Fibroblast of lung (primary cell): ENCODE results near the gene ABCC6. TPM values are rescaled to one million over a fixed set of nuclear protein-coding genes. Genes with fewer than 3 reads are reported as not detected.

Source experiments
- DNase-seq, 2 donors: peaks; one replicate each; pipeline versions ENCODE4 v3.0.0 to v3.0.0-alpha.2; 2010; ENCODE audit warnings: low read depth in 2 of 2
- H2AFZ ChIP-seq: 2 replicates; pipeline ENCODE4 v1.5.1; 2012; ENCODE audit warnings: low read length, control low read depth, inconsistent platforms
- H3K27ac ChIP-seq: 2 replicates; pipeline ENCODE4 v1.5.1; 2011; ENCODE audit warnings: low read length, control low read depth; ENCODE audit not compliant: insufficient read depth
- H3K27me3 ChIP-seq: 2 replicates; pipeline ENCODE4 v1.5.1; 2011; ENCODE audit warnings: mild to moderate bottlenecking, low read length; ENCODE audit not compliant: control insufficient read depth, insufficient read depth
- H3K36me3 ChIP-seq: 2 replicates; pipeline ENCODE4 v1.5.1; 2011; ENCODE audit warnings: low read length; ENCODE audit not compliant: control insufficient read depth, insufficient read depth
- H3K4me1 ChIP-seq: 2 replicates; pipeline ENCODE4 v1.5.1; 2011; ENCODE audit warnings: low read length; ENCODE audit not compliant: control insufficient read depth, insufficient read depth; ENCODE audit errors: extremely low read depth
- H3K4me2 ChIP-seq: 2 replicates; pipeline ENCODE4 v1.5.1; 2011; ENCODE audit warnings: low read length, control low read depth; ENCODE audit not compliant: insufficient read depth; ENCODE audit errors: extremely low read depth
- H3K4me3 ChIP-seq, 4 experiments: fragments of 200-600 bp in 1 of 4; sonication (generic) in 1 of 4; replicated peaks in 1 of 4; 2 replicates each; pipeline ENCODE4 v1.5.1; 2011 to 2016; ENCODE audit warnings: low read length in 4 of 4, low read depth in 3 of 4, mild to moderate bottlenecking in 3 of 4, control low read depth in 2 of 4, inconsistent platforms in 1 of 4, mixed read lengths in 1 of 4; ENCODE audit not compliant: insufficient read depth in 1 of 4; ENCODE audit errors: control extremely low read depth in 1 of 4
- H3K79me2 ChIP-seq: 2 replicates; pipeline ENCODE4 v1.5.1; 2012; ENCODE audit warnings: mild to moderate bottlenecking, low read length, inconsistent platforms; ENCODE audit not compliant: control insufficient read depth, insufficient read depth
- H3K9ac ChIP-seq: 2 replicates; pipeline ENCODE4 v1.5.1; 2011; ENCODE audit warnings: mild to moderate bottlenecking, low read length, control low read depth; ENCODE audit not compliant: insufficient read depth
- H3K9me3 ChIP-seq: 2 replicates; pipeline ENCODE4 v1.5.1; 2012; ENCODE audit warnings: low read depth, low read length; ENCODE audit not compliant: control insufficient read depth, insufficient read depth
- H4K20me1 ChIP-seq: 2 replicates; pipeline ENCODE4 v1.5.1; 2011; ENCODE audit warnings: low read length; ENCODE audit not compliant: control insufficient read depth, insufficient read depth; ENCODE audit errors: extremely low read depth
- CTCF ChIP-seq, 2 donors: IDR thresholded peaks in 1 of 2; conservative IDR thresholded peaks in 1 of 2; 1 replicate in 1 of 2; 2 replicates in 1 of 2; pipeline ENCODE4 v1.5.1; 2011 to 2012; ENCODE audit warnings: low read length in 2 of 2, control low read depth in 1 of 2, inconsistent platforms in 1 of 2, low read depth in 1 of 2, mild to moderate bottlenecking in 1 of 2
- EZH2 ChIP-seq: IDR thresholded peaks from 2 replicates; pipeline ENCODE4 v1.5.1; 2012; ENCODE audit warnings: low read length, control low read depth, mild to moderate bottlenecking; ENCODE audit errors: missing control alignments
- polyA plus RNA-seq, 2 donors: library from polyadenylated mRNA; depleted of rRNA in 1 of 2; stranded (reverse) in 1 of 2; unstranded in 1 of 2; fragments of >200 nt; gene quantifications; 2 replicates each; pipeline ENCODE4 v1.2.1, GENCODE V29; 2011 to 2012; ENCODE audit warnings: missing spikeins in 1 of 2
- total RNA-seq: library from RNA; depleted of rRNA; stranded (reverse); fragments of >200 nt; gene quantifications from 2 replicates; pipeline ENCODE4 v1.2.1, GENCODE V29; 2014

Gene ABCC6
- total and polyA plus RNA-seq, 2 donors (not counting 1 experiment from before 2014, with no cell fraction given) = 0.87 to 6.3 TPM

GRCh38 chr16:16124438-16124837, 98.9 kb downstream of the ABCC6 start:
- peaks cover 26% of the 10 kb centered on the region for H3K36me3 ChIP-seq
- no peak overlapping the region for H2AFZ ChIP-seq
- no peak for DNase-seq
- no peak overlapping the region for H3K27ac ChIP-seq
- TF ChIP-seq CTCF (conservative IDR thresholded peaks at IDR 0.05 in 1 of 2, IDR thresholded peaks at IDR 0.05 in 1 of 2; ENCODE audit: low read depth in 1 of 2, low read length in 2 of 2) = no peak
- TF ChIP-seq EZH2 = no peak
- H3K27me3 ChIP-seq = no peaks in the 10 kb centered on the region
- H3K9me3 ChIP-seq = no peaks in the 10 kb centered on the region
- H3K79me2 ChIP-seq = no peaks in the 10 kb centered on the region
- H3K9ac ChIP-seq = no peak overlapping the region
- no peaks in the 10 kb centered on the region for H3K4me1 ChIP-seq
- H4K20me1 ChIP-seq = no peaks in the 10 kb centered on the region
- no peak overlapping the region for H3K4me2 ChIP-seq
- no peak overlapping the region for H3K4me3 ChIP-seq

- no peak overlapping the region for H3K9ac ChIP-seq
- no peak overlapping the region for H2AFZ ChIP-seq
- no peak overlapping the region for H3K4me2 ChIP-seq
- no peaks in the 10 kb centered on the region for H4K20me1 ChIP-seq
- TF ChIP-seq CTCF (conservative IDR thresholded peaks at IDR 0.05 in 1 of 2, IDR thresholded peaks at IDR 0.05 in 1 of 2; ENCODE audit: low read depth in 1 of 2, low read length in 2 of 2) (no peak), EZH2 (no peak)
- peaks cover 29% of the 10 kb centered on the region for H3K36me3 ChIP-seq
- H3K9me3 ChIP-seq = no peaks in the 10 kb centered on the region
- no peak for DNase-seq
- H3K79me2 ChIP-seq = no peaks in the 10 kb centered on the region
- no peaks in the 10 kb centered on the region for H3K4me1 ChIP-seq
- no peaks in the 10 kb centered on the region for H3K27me3 ChIP-seq
- H3K4me3 ChIP-seq = no peak overlapping the region
- H3K27ac ChIP-seq = no peak overlapping the region
Measured at GRCh38 chr16:16122264-16122663, 101.0 kb downstream of the ABCC6 start.

- TF ChIP-seq EZH2 = no peak
- no peak for TF ChIP-seq CTCF (conservative IDR thresholded peaks at IDR 0.05 in 1 of 2, IDR thresholded peaks at IDR 0.05 in 1 of 2; ENCODE audit: low read depth in 1 of 2, low read length in 2 of 2)
- H3K27ac ChIP-seq = no peak overlapping the region
Measured at GRCh38 chr16:16121185-16121727, 102.0 kb downstream of the ABCC6 start.

More at GRCh38 chr16:16121185-16121727, 102.0 kb downstream of the ABCC6 start:
- H3K36me3 ChIP-seq = peaks cover 28% of the 10 kb centered on the region
- DNase-seq = no peak
- no peak overlapping the region for H3K9ac ChIP-seq
- no peak overlapping the region for H3K4me2 ChIP-seq
- H3K27me3 ChIP-seq = no peaks in the 10 kb centered on the region
- no peaks in the 10 kb centered on the region for H3K9me3 ChIP-seq
- no peaks in the 10 kb centered on the region for H3K4me1 ChIP-seq
- no peaks in the 10 kb centered on the region for H3K79me2 ChIP-seq
- no peak overlapping the region for H3K4me3 ChIP-seq
- H2AFZ ChIP-seq = no peak overlapping the region
- no peaks in the 10 kb centered on the region for H4K20me1 ChIP-seq
